ENCODE data around the gene LRCH1.

LRCH1 gene

GRCh38 chr13:46665633-46666482 lies 112.9 kb downstream of the LRCH1 start:
- no peak for DNase-seq (ENCODE audit: low read depth in 2 of 2)

- DNase-seq (ENCODE audit: low read depth in 2 of 2): no peak
These were observed 113.9 kb downstream of the LRCH1 start for GRCh38 chr13:46666727-46667456.

- DNase-seq (ENCODE audit: low read depth in 2 of 2): no peak
These were observed 114.8 kb downstream of the LRCH1 start for GRCh38 chr13:46667687-46668281.

GRCh38 chr13:46668302-46668720 lies 115.3 kb downstream of the LRCH1 start:
- no peak for DNase-seq (ENCODE audit: low read depth in 2 of 2)

- DNase-seq (ENCODE audit: low read depth in 2 of 2): no peak
These were observed 116.1 kb downstream of the LRCH1 start for GRCh38 chr13:46668931-46669525.

- DNase-seq (ENCODE audit: low read depth in 2 of 2): no peak
These were observed 119.5 kb downstream of the LRCH1 start for GRCh38 chr13:46672338-46673090.

GRCh38 chr13:46675016-46675415 lies 122.0 kb downstream of the LRCH1 start:
- no peak for DNase-seq (ENCODE audit: low read depth in 2 of 2)

GRCh38 chr13:46676378-46676725 lies 123.4 kb downstream of the LRCH1 start:
- DNase-seq (ENCODE audit: low read depth in 2 of 2): no peak

- no peak for DNase-seq (ENCODE audit: low read depth in 2 of 2)
These were observed 126.6 kb downstream of the LRCH1 start for GRCh38 chr13:46679369-46680120.

GRCh38 chr13:46682015-46682414 lies 129.0 kb downstream of the LRCH1 start:
- DNase-seq (ENCODE audit: low read depth in 2 of 2): no peak

- no peak for DNase-seq (ENCODE audit: low read depth in 2 of 2)
These were observed 129.7 kb downstream of the LRCH1 start for GRCh38 chr13:46682707-46683106.

- DNase-seq (ENCODE audit: low read depth in 2 of 2): no peak
These were observed 130.8 kb downstream of the LRCH1 start for GRCh38 chr13:46683676-46684260.

GRCh38 chr13:46684287-46685001 lies 131.5 kb downstream of the LRCH1 start:
- DNase-seq (ENCODE audit: low read depth in 2 of 2): no peak

- DNase-seq (ENCODE audit: low read depth in 2 of 2): no peak
These were observed 132.2 kb downstream of the LRCH1 start for GRCh38 chr13:46685006-46685730.

- no peak for DNase-seq (ENCODE audit: low read depth in 2 of 2)
These were observed 133.2 kb downstream of the LRCH1 start for GRCh38 chr13:46686171-46686570.

GRCh38 chr13:46687810-46688209 lies 134.8 kb downstream of the LRCH1 start:
- no peak for DNase-seq (ENCODE audit: low read depth in 2 of 2)

GRCh38 chr13:46688306-46688705 lies 135.3 kb downstream of the LRCH1 start:
- DNase-seq (ENCODE audit: low read depth in 2 of 2): no peak

- DNase-seq (ENCODE audit: low read depth in 2 of 2): no peak
These were observed 145.0 kb downstream of the LRCH1 start for GRCh38 chr13:46698014-46698413.

- no peak for DNase-seq (ENCODE audit: low read depth in 2 of 2)
These were observed 146.0 kb downstream of the LRCH1 start for GRCh38 chr13:46698910-46699460.
